IMR-90 (cell line): Measurements from ENCODE around the gene GUCD1.
"Not testable (repeated sequence)": the region's sequence is repeated elsewhere in the genome, so short reads cannot be mapped to it uniquely, and the experiment has no call there.

Experiments
- BHLHE40 ChIP-seq: fragments of 150-350 bp; IDR thresholded peaks from 2 replicates; pipeline ENCODE4 v1.6.1; 2016; ENCODE audit warnings: mild to moderate bottlenecking, low read depth, low read length
- CHD1 ChIP-seq: IDR thresholded peaks from 2 replicates; pipeline ENCODE4 v1.6.1; 2012; ENCODE audit warnings: low read depth, low read length, improper control_type of control experiment
- CTCF ChIP-seq: conservative IDR thresholded peaks from 2 replicates; pipeline ENCODE4 v1.5.1; 2012; ENCODE audit warnings: mild to moderate bottlenecking, low read depth, low read length, improper control_type of control experiment
- FOS ChIP-seq: fragments of 150-350 bp; IDR thresholded peaks from 2 replicates; pipeline ENCODE4 v1.6.1; 2016; ENCODE audit warnings: low read depth, low read length
- MAFK ChIP-seq: IDR thresholded peaks from 2 replicates; pipeline ENCODE4 v1.6.1; 2012; ENCODE audit warnings: low read depth, low read length, improper control_type of control experiment
- MAZ ChIP-seq: IDR thresholded peaks from 2 replicates; pipeline ENCODE4 v1.6.1; 2012; ENCODE audit warnings: low read depth, mild to moderate bottlenecking, low read length, improper control_type of control experiment, moderate library complexity, borderline replicate concordance
- MXI1 ChIP-seq: IDR thresholded peaks from 2 replicates; pipeline ENCODE4 v1.6.1; 2012; ENCODE audit warnings: low read depth, mild to moderate bottlenecking, low read length, moderate library complexity, borderline replicate concordance
- POLR2A ChIP-seq: IDR thresholded peaks from 2 replicates; pipeline ENCODE4 v1.6.1; 2012; ENCODE audit warnings: mild to moderate bottlenecking, low read depth, low read length
- RCOR1 ChIP-seq: IDR thresholded peaks from 2 replicates; pipeline ENCODE4 v1.6.1; 2012; ENCODE audit warnings: mild to moderate bottlenecking, low read length, improper control_type of control experiment; ENCODE audit not compliant: insufficient replicate concordance
- SMC3 ChIP-seq: fragments of 150-350 bp; IDR thresholded peaks from 2 replicates; pipeline ENCODE4 v1.6.1; 2016; ENCODE audit warnings: low read depth, mild to moderate bottlenecking, antibody characterized with exemption, low read length, moderate library complexity
- TF ChIP-seq, protein P1 (sequence below): fragments of 150-350 bp; IDR thresholded peaks from 2 replicates; pipeline ENCODE4 v1.6.1; 2017; ENCODE audit warnings: mild to moderate bottlenecking, antibody characterized with exemption, low read length, low read depth

GRCh38 chr22:24602847-24603769, 48.2 kb upstream of the GUCD1 start, which contains the start of gene GGT1:
- TF ChIP-seq MAFK, CTCF, POLR2A, MAZ, BHLHE40, RCOR1, CHD1, SMC3, MXI1, FOS: not testable (repeated sequence)
- TF ChIP-seq, protein P1, sequence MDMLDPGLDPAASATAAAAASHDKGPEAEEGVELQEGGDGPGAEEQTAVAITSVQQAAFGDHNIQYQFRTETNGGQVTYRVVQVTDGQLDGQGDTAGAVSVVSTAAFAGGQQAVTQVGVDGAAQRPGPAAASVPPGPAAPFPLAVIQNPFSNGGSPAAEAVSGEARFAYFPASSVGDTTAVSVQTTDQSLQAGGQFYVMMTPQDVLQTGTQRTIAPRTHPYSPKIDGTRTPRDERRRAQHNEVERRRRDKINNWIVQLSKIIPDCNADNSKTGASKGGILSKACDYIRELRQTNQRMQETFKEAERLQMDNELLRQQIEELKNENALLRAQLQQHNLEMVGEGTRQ: not testable (repeated sequence)
